HG03565 (cell line): ENCODE measurements around the gene AGMO.

Experiments
- ATAC-seq: cut with Tn5 transposase; IDR thresholded peaks from one replicate; pipeline ENCODE4 v1.9.1; 2021; ENCODE audit warnings: mild to moderate bottlenecking, moderate library complexity; ENCODE audit not compliant: unreplicated experiment

Gene AGMO

GRCh38 chr7:15504351-15504750, 57.5 kb downstream of the AGMO start:
- no peak for ATAC-seq

GRCh38 chr7:15503603-15504290, 58.1 kb downstream of the AGMO start:
- no peak for ATAC-seq

- ATAC-seq, result no peak
Observed at GRCh38 chr7:15498465-15498864, 63.4 kb downstream of the AGMO start.

GRCh38 chr7:15495170-15495569, 66.6 kb downstream of the AGMO start:
- no peak for ATAC-seq

- no peak for ATAC-seq
Observed at GRCh38 chr7:15494711-15495110, 67.1 kb downstream of the AGMO start.

- ATAC-seq, result no peak
Observed at GRCh38 chr7:15491361-15491760, 70.5 kb downstream of the AGMO start.

- no peak for ATAC-seq
Observed at GRCh38 chr7:15490291-15490690, 71.5 kb downstream of the AGMO start.

- no peak for ATAC-seq
Observed at GRCh38 chr7:15489861-15490260, 72.0 kb downstream of the AGMO start.

- ATAC-seq, result no peak
Observed at GRCh38 chr7:15489383-15489782, 72.4 kb downstream of the AGMO start.

GRCh38 chr7:15488401-15488800, 73.4 kb downstream of the AGMO start:
- ATAC-seq, result no peak

- no peak for ATAC-seq
Observed at GRCh38 chr7:15487896-15488295, 73.9 kb downstream of the AGMO start.

GRCh38 chr7:15485998-15486397, 75.8 kb downstream of the AGMO start:
- ATAC-seq, result no peak

GRCh38 chr7:15485431-15485830, 76.4 kb downstream of the AGMO start:
- no peak for ATAC-seq

GRCh38 chr7:15481132-15481531, 80.7 kb downstream of the AGMO start:
- ATAC-seq, result no peak

GRCh38 chr7:15478401-15478800, 83.4 kb downstream of the AGMO start:
- ATAC-seq, result no peak

GRCh38 chr7:15476531-15476918, 85.3 kb downstream of the AGMO start:
- no peak for ATAC-seq

- ATAC-seq, result no peak
Observed at GRCh38 chr7:15475808-15476530, 85.8 kb downstream of the AGMO start.

GRCh38 chr7:15471669-15471950, 90.2 kb downstream of the AGMO start:
- no peak for ATAC-seq

GRCh38 chr7:15470825-15471668, 90.8 kb downstream of the AGMO start:
- no peak for ATAC-seq

- ATAC-seq, result no peak
Observed at GRCh38 chr7:15464667-15465121, 97.1 kb downstream of the AGMO start.

- ATAC-seq, result no peak
Observed at GRCh38 chr7:15463801-15464666, 97.8 kb downstream of the AGMO start.
